Measurements from ENCODE around the gene JAZF1. TPM values are rescaled to one million over a fixed set of nuclear protein-coding genes. Genes with fewer than 3 reads are reported as not detected.

Gene JAZF1
- polyA plus RNA-seq, 1 experiment = 11.6 TPM

DNA sequence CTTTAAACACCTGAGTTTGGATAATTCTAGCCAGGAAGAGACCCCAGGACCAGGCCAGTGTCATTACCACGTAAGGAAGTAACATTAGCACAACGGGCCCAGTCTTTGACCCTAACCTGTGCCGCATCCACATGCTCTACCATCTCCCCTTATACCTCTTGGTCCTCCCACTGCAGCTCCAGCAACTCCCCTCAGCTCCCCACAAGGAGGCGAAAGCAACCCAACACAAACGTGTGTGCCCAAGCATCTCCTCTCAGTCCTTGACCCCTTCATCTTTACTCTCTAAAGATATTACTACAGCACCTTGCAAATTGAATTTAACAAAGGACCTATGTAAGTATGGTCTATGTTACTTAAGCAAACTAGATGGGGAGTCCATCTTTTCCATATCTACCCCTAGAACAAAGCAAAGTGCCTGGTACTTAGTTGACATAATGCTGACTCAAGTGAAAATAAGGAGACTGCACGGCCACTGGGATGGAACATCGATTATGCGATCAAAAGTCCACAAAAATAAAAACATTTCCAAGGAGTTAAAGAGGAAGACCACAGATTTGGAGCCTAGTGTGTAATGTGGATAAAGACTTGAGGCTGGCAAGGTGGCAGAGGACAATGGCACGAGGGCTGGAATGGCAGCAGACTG is 147.7 kb downstream of the JAZF1 start:
- Histone ChIP-seq H3K4me3 (ENCODE audit: low read depth, low read length) (no peak overlapping the region), H3K36me3 (ENCODE audit: control insufficient read depth, insufficient read depth, low read length) (no peaks in the 10 kb centered on the region), H3K27me3 (ENCODE audit: control insufficient read depth, insufficient read depth, low read length) (no peaks in the 10 kb centered on the region)
- TF ChIP-seq, protein P1, sequence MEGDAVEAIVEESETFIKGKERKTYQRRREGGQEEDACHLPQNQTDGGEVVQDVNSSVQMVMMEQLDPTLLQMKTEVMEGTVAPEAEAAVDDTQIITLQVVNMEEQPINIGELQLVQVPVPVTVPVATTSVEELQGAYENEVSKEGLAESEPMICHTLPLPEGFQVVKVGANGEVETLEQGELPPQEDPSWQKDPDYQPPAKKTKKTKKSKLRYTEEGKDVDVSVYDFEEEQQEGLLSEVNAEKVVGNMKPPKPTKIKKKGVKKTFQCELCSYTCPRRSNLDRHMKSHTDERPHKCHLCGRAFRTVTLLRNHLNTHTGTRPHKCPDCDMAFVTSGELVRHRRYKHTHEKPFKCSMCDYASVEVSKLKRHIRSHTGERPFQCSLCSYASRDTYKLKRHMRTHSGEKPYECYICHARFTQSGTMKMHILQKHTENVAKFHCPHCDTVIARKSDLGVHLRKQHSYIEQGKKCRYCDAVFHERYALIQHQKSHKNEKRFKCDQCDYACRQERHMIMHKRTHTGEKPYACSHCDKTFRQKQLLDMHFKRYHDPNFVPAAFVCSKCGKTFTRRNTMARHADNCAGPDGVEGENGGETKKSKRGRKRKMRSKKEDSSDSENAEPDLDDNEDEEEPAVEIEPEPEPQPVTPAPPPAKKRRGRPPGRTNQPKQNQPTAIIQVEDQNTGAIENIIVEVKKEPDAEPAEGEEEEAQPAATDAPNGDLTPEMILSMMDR (IDR thresholded peaks at IDR 0.05; ENCODE audit: insufficient read depth, low read depth, low read length) = no peak
- ChIA-PET POLR2A (no interaction called here), CTCF (interaction anchor here (0.6 to 2.4 kb wide), 4 partner anchors 12 to 111 kb away, joined by 3 to 10 read pairs (median 4); no protein-coding TSS in a partner anchor)
- DNase-seq (ENCODE audit: low read depth) = no peak

DNA sequence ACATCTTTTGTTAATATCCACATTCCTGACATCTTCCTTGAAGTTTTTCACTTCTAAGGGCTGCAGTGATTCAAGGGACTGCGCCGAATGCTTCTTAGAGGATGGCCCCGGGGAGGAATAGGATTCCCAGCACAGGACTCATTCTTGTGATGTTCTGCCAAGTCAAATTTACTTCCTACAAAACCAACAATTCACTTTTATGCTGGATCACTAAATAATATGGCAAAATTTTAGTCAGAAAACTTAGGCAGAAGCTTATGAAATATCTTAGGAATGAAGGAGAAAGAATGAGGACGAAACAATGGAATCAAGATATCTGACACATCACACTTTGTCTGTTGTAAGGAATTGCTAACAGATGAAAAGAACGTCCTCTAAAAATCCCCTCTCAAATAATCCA is 151.5 kb downstream of the JAZF1 start:
- ChIA-PET POLR2A (interaction anchor here (0.7 kb wide), 1 partner anchor 76 kb away, joined by 3 read pairs; no protein-coding TSS in a partner anchor), CTCF (no interaction called here)
- TF ChIP-seq, protein P1 (IDR thresholded peaks at IDR 0.05; ENCODE audit: insufficient read depth, low read depth, low read length) = no peak
- DNase-seq (ENCODE audit: low read depth) = no peak
- Histone ChIP-seq H3K4me3 (ENCODE audit: low read depth, low read length) (no peak overlapping the region), H3K36me3 (ENCODE audit: control insufficient read depth, insufficient read depth, low read length) (no peaks in the 10 kb centered on the region; the same call in 1 of the 2 replicates), H3K27me3 (ENCODE audit: control insufficient read depth, insufficient read depth, low read length) (no peaks in the 10 kb centered on the region)

DNA sequence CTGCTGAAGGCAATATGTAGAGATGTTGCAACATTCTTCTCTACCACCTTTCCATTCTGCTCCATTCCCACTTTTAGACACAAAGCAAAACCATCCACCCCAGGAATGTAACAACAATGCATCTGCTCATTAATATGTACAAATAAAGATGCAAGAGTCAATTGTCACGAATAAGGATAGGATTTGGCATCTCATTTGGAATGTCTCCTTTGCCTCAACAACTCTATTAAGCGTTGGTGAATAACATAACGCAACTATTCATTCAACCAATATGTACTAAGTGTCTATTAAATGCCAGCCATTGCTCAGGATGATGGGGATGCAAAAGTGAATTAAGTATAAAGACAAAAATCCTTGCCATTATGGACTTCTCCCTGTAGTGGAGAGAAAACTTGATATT is 152.1 kb downstream of the JAZF1 start:
- no peak overlapping the region for H3K4me3 ChIP-seq (ENCODE audit: low read depth, low read length)
- TF ChIP-seq, protein P1 (IDR thresholded peaks at IDR 0.05; ENCODE audit: insufficient read depth, low read depth, low read length) = no peak
- H3K36me3 ChIP-seq (ENCODE audit: control insufficient read depth, insufficient read depth, low read length) = no peaks in the 10 kb centered on the region; the same call in 1 of the 2 replicates
- POLR2A ChIA-PET = no interaction called here
- DNase-seq (ENCODE audit: low read depth) = no peak
- CTCF ChIA-PET = interaction anchor here (1.0 to 1.7 kb wide), 2 partner anchors 49 to 65 kb away, joined by 3 to 4 read pairs; no protein-coding TSS in a partner anchor
- no peaks in the 10 kb centered on the region for H3K27me3 ChIP-seq (ENCODE audit: control insufficient read depth, insufficient read depth, low read length)

DNA sequence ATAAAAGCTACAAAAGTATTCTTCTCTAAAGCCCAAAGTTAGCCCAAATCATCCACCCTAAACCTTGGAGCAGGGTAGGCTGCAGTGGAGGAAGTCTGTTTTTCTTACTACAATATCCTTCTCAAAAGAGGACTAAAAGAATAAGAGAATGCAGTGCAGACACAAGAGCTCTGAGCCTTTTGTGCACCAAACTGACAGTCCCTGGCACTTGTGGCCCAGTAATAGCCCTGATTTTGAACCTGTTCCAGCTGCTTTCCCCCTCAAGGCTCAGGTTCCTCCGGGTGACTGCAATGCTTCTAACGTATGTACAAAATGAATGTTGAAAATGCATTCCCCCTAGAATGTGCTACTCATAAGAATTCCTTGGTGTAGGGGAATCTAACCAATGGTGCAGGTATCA is 154.4 kb downstream of the JAZF1 start:
- ChIA-PET CTCF (interaction anchor here (0.6 to 2.4 kb wide), 5 partner anchors 10 to 830 kb away, joined by 3 to 7 read pairs (median 5); no protein-coding TSS in a partner anchor), POLR2A (no interaction called here)
- TF ChIP-seq, protein P1 (IDR thresholded peaks at IDR 0.05; ENCODE audit: insufficient read depth, low read depth, low read length) = no peak
- H3K4me3 ChIP-seq (ENCODE audit: low read depth, low read length) = no peak overlapping the region
- DNase-seq (ENCODE audit: low read depth) = no peak
- no peaks in the 10 kb centered on the region for H3K27me3 ChIP-seq (ENCODE audit: control insufficient read depth, insufficient read depth, low read length)
- H3K36me3 ChIP-seq (ENCODE audit: control insufficient read depth, insufficient read depth, low read length) = no peaks in the 10 kb centered on the region; the same call in 1 of the 2 replicates

DNA sequence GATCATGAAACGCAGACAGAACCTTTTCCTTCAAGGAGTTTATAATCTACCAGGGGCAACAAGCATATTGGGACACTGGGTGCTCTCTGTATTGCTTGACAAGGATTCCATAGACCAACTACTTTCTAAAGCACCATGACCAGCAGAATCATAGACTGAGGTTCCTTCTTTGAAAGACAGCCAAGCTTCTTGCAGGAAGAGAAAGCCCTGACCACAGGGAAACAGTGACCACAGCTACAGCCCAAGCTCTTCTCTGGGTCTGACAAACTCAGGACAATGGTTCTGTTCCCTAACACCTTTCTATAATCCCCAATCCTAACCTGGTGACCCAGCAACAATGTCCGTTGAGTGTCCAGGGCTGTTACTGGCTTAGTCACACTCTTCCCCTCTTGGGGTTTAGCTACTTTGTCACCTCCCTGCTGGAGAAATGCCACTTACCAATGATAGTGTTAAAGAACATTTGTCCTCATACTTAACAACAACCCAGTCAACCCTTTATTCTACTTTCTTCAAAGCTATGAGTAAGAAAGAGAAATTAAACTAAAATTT is 155.7 kb downstream of the JAZF1 start:
- TF ChIP-seq, protein P1 (IDR thresholded peaks at IDR 0.05; ENCODE audit: insufficient read depth, low read depth, low read length) = no peak
- H3K36me3 ChIP-seq (ENCODE audit: control insufficient read depth, insufficient read depth, low read length) = no peaks in the 10 kb centered on the region; the same call in 1 of the 2 replicates
- no peak overlapping the region for H3K4me3 ChIP-seq (ENCODE audit: low read depth, low read length)
- ChIA-PET CTCF (interaction anchor here (1.8 to 2.4 kb wide), 3 partner anchors 11 to 829 kb away, joined by 5 to 7 read pairs (median 6); no protein-coding TSS in a partner anchor), POLR2A (interaction anchor here (0.6 kb wide), 1 partner anchor 163 kb away, joined by 5 read pairs; no protein-coding TSS in a partner anchor)
- DNase-seq (ENCODE audit: low read depth) = no peak
- no peaks in the 10 kb centered on the region for H3K27me3 ChIP-seq (ENCODE audit: control insufficient read depth, insufficient read depth, low read length)

Measured in BJ (cell line).